HepG2 (cell line): ENCODE measurements around the gene LBX2. TPM values are rescaled to one million over a fixed set of nuclear protein-coding genes. Genes with fewer than 3 reads are reported as not detected.

Experiments
- CBX2 ChIP-seq, 2 experiments: fragments of 200-600 bp in 1 of 2; sonication (generic); formaldehyde crosslinking in 1 of 2; IDR thresholded peaks; 2 replicates each; pipeline versions ENCODE4 v1.7.0 to v1.8.1; 2018 to 2022; ENCODE audit warnings: low read depth in 2 of 2, low read length in 1 of 2, mild to moderate bottlenecking in 1 of 2, missing genetic modification reagents in 1 of 2
- EED ChIP-seq: sonication (generic); formaldehyde crosslinking; IDR thresholded peaks from 2 replicates; pipeline ENCODE4 v1.5.0; 2020; ENCODE audit warnings: mild to moderate bottlenecking, missing genetic modification reagents
- FOXA3 ChIP-seq: IDR thresholded peaks from 2 replicates; pipeline ENCODE4 v1.6.1; 2016; ENCODE audit warnings: missing genetic modification reagents, missing compliant biosample characterization
- GZF1 ChIP-seq: sonication (generic); formaldehyde crosslinking; IDR thresholded peaks from 2 replicates; pipeline ENCODE4 v1.5.1; 2020; ENCODE audit warnings: mild to moderate bottlenecking, missing genetic modification reagents
- KLF6 ChIP-seq: IDR thresholded peaks from 2 replicates; pipeline ENCODE4 v1.8.0; 2016; ENCODE audit warnings: missing biosample characterization, missing genetic modification reagents
- PHB2 ChIP-seq: fragments of 450-650 bp; IDR thresholded peaks from 2 replicates; pipeline ENCODE4 v1.6.1; 2018; ENCODE audit not compliant: partially characterized antibody
- RFXANK ChIP-seq: IDR thresholded peaks from 2 replicates; pipeline ENCODE4 v1.6.1; 2016
- ZFYVE20 ChIP-seq: sonication (generic); formaldehyde crosslinking; IDR thresholded peaks from 2 replicates; pipeline ENCODE4 v1.8.0; 2023; ENCODE audit warnings: low read depth, mild to moderate bottlenecking, moderate library complexity, missing genetic modification reagents, borderline replicate concordance
- ZNF546 ChIP-seq: sonication (generic); formaldehyde crosslinking; conservative IDR thresholded peaks from 2 replicates; pipeline ENCODE4 v1.8.1; 2023; ENCODE audit warnings: mild to moderate bottlenecking, missing genetic modification reagents
- ZNF589 ChIP-seq: sonication (generic); formaldehyde crosslinking; conservative IDR thresholded peaks from 2 replicates; pipeline ENCODE4 v1.8.0; 2022; ENCODE audit warnings: mild to moderate bottlenecking, moderate library complexity, missing genetic modification reagents
- polyA plus RNA-seq, 8 experiments: library from polyadenylated mRNA; depleted of rRNA in 3 of 8; stranded (reverse) in 7 of 8; unstranded in 1 of 8; fragments of >200 nt; fragmentation: Illumina TruSeq in 4 of 8; extraction: Trizol in 4 of 8; gene quantifications; 2 replicates each; pipeline versions ENCODE4 v1.2.1 to v1.2.3, GENCODE V29; 2011 to 2016; ENCODE audit warnings: low read depth in 4 of 8, missing spikeins in 1 of 8, mixed read lengths in 1 of 8; ENCODE audit not compliant: insufficient read depth in 1 of 8
- total RNA-seq, 5 experiments: library from RNA; depleted of rRNA; stranded (reverse); fragments of >200 nt; fragmentation: Illumina TruSeq; extraction: Trizol; gene quantifications; 2 replicates each; pipeline ENCODE4 v1.2.3, GENCODE V29; 2016; ENCODE audit warnings: low read depth in 1 of 5
- TF ChIP-seq, protein P1 (sequence below): sonication (generic); formaldehyde crosslinking; IDR thresholded peaks from 2 replicates; pipeline ENCODE4 v1.4.0; 2020; ENCODE audit warnings: mild to moderate bottlenecking, missing genetic modification reagents
- TF ChIP-seq, protein P2 (sequence below): sonication (generic); formaldehyde crosslinking; IDR thresholded peaks from 2 replicates; pipeline ENCODE4 v1.4.0; 2020; ENCODE audit warnings: missing genetic modification reagents
- TF ChIP-seq, protein P3 (sequence below): sonication (generic); formaldehyde crosslinking; IDR thresholded peaks from 2 replicates; pipeline ENCODE4 v1.4.0; 2020; ENCODE audit warnings: missing genetic modification reagents

The LBX2 gene
- total and polyA plus RNA-seq, 2 of the 13 experiments (the other 11 are each of a cell fraction or from before 2014, with no cell fraction given), result 6.4 to 8.1 TPM

- TF ChIP-seq, protein P1, sequence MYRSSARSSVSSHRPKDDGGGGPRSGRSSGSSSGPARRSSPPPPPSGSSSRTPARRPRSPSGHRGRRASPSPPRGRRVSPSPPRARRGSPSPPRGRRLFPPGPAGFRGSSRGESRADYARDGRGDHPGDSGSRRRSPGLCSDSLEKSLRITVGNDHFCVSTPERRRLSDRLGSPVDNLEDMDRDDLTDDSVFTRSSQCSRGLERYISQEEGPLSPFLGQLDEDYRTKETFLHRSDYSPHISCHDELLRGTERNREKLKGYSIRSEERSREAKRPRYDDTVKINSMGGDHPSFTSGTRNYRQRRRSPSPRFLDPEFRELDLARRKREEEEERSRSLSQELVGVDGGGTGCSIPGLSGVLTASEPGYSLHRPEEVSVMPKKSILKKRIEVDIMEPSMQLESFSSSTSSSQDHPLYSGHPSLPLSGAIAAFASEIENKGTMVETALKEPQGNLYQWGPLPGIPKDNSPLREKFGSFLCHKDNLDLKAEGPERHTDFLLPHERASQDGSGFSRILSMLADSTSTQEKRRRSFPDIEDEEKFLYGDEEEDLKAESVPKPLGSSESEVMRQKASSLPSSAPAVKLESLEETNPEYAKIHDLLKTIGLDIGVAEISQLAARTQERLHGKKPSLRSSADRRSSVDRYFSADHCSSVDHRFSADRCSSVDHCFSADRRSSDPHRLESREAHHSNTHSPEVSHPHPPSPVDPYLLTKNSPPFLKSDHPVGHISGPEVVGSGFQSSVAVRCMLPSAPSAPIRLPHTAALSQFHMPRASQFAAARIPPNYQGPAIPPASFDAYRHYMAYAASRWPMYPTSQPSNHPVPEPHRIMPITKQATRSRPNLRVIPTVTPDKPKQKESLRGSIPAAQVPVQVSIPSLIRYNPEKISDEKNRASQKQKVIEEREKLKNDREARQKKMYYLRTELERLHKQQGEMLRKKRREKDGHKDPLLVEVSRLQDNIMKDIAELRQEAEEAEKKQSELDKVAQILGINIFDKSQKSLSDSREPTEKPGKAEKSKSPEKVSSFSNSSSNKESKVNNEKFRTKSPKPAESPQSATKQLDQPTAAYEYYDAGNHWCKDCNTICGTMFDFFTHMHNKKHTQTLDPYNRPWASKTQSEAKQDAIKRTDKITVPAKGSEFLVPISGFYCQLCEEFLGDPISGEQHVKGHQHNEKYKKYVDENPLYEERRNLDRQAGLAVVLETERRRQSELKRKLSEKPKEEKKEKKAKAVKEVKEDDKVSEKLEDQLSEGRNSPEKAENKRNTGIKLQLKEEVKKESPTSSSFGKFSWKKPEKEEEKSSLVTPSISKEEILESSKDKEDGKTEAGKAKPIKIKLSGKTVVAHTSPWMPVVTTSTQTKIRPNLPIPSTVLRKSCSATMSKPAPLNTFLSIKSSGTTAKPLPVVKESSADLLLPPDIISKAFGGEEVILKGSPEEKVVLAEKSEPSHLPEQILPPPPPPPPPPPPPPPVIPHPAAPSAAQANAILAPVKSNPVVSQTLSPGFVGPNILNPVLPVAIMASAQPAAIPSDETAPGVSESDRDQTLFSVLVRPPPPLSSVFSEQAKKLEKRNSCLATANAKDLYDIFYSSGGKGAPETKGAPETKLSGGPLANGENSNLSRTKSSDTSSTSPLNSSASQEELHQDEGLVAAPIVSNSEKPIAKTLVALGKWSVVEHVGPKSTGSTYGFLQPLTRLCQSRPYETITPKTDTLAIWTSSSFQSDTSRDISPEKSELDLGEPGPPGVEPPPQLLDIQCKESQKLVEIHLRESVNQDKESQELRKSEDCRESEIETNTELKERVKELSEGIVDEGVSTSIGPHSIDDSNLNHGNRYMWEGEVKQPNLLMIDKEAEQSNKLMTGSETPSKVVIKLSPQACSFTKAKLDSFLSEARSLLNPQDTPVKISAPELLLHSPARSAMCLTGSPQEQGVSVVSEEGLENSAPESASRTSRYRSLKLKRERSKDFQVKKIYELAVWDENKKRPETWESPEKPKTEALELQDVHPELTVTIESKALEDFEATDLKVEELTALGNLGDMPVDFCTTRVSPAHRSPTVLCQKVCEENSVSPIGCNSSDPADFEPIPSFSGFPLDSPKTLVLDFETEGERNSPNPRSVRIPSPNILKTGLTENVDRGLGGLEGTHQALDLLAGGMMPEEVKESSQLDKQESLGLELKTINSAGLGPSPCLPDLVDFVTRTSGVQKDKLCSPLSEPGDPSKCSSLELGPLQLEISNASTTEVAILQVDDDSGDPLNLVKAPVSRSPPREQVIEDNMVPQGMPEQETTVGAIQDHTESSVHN (CRISPR knock-in tag), result no peak
- TF ChIP-seq FOXA3 (CRISPR knock-in tag), result peak; percentile 64; the same call in 1 of the 2 replicates
- no peak; the same call in 1 of the 2 replicates for TF ChIP-seq ZNF589
- TF ChIP-seq ZFYVE20, result no peak
- peak; percentile 93; the same call in 1 of the 2 replicates for TF ChIP-seq ZNF546
- TF ChIP-seq RFXANK, result no peak; the same call in none of the 2 replicates
- TF ChIP-seq, protein P2, sequence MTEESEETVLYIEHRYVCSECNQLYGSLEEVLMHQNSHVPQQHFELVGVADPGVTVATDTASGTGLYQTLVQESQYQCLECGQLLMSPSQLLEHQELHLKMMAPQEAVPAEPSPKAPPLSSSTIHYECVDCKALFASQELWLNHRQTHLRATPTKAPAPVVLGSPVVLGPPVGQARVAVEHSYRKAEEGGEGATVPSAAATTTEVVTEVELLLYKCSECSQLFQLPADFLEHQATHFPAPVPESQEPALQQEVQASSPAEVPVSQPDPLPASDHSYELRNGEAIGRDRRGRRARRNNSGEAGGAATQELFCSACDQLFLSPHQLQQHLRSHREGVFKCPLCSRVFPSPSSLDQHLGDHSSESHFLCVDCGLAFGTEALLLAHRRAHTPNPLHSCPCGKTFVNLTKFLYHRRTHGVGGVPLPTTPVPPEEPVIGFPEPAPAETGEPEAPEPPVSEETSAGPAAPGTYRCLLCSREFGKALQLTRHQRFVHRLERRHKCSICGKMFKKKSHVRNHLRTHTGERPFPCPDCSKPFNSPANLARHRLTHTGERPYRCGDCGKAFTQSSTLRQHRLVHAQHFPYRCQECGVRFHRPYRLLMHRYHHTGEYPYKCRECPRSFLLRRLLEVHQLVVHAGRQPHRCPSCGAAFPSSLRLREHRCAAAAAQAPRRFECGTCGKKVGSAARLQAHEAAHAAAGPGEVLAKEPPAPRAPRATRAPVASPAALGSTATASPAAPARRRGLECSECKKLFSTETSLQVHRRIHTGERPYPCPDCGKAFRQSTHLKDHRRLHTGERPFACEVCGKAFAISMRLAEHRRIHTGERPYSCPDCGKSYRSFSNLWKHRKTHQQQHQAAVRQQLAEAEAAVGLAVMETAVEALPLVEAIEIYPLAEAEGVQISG, result peak; percentile 72
- no peak for TF ChIP-seq CBX2 (IDR thresholded peaks at IDR 0.05; ENCODE audit: low read depth, low read length)
- no peak for TF ChIP-seq CBX2 (CRISPR knock-in tag; IDR thresholded peaks at IDR 0.05; ENCODE audit: low read depth)
- TF ChIP-seq, protein P3, sequence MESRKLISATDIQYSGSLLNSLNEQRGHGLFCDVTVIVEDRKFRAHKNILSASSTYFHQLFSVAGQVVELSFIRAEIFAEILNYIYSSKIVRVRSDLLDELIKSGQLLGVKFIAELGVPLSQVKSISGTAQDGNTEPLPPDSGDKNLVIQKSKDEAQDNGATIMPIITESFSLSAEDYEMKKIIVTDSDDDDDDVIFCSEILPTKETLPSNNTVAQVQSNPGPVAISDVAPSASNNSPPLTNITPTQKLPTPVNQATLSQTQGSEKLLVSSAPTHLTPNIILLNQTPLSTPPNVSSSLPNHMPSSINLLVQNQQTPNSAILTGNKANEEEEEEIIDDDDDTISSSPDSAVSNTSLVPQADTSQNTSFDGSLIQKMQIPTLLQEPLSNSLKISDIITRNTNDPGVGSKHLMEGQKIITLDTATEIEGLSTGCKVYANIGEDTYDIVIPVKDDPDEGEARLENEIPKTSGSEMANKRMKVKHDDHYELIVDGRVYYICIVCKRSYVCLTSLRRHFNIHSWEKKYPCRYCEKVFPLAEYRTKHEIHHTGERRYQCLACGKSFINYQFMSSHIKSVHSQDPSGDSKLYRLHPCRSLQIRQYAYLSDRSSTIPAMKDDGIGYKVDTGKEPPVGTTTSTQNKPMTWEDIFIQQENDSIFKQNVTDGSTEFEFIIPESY (CRISPR knock-in tag), result peak; percentile 13; the same call in 1 of the 2 replicates
- no peak for TF ChIP-seq GZF1 (CRISPR knock-in tag)
- no peak for TF ChIP-seq PHB2
- 0 out of 2 replicates have a peak, but pooled peaks have one; percentile 57 for TF ChIP-seq EED (CRISPR knock-in tag)
- TF ChIP-seq KLF6, result peak; percentile 76; the same call in 1 of the 2 replicates
Measured at GRCh38 chr2:74525717-74526648, 26.6 kb upstream of the LBX2 start, which contains the start of gene DQX1 (continued).
